SK-N-MC (cell line): Measurements from ENCODE around the gene SRGAP3.

ENCODE experiments used
- EZH2 ChIP-seq: fragments of 200-600 bp; sonication (generic); IDR thresholded peaks from one replicate; pipeline ENCODE4 v1.6.1; 2017; ENCODE audit warnings: antibody characterized with exemption
- FOXP2 ChIP-seq: optimal IDR thresholded peaks from 2 replicates; pipeline ENCODE3; 2011; ENCODE audit warnings: mild to moderate bottlenecking, moderate library complexity; ENCODE audit not compliant: insufficient read depth; ENCODE audit errors: extremely low read length, control extremely low read depth
- POLR2AphosphoS5 ChIP-seq: IDR thresholded peaks from 2 replicates; pipeline ENCODE4 v1.6.1; 2012; ENCODE audit warnings: mild to moderate bottlenecking, low read depth, low read length, borderline replicate concordance

DNA sequence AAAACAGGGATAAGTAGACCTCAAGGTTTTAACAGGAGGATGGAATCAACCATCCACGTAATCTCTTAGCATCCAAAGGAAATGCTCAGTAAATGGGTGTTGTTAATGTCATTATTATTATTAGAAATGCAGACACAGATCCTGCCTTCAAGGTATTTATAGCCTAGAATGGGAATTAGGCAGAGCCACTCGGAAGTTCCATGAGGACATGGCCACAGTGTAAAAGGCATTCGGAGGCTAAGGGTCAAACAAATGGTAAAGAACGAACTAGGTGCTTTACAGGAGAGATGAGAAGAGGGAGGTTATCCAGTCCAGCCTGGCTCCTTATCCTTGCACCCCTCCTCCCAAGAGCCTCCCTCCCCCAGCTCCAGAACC, 65.0 kb downstream of the SRGAP3 start:
- no peak for TF ChIP-seq POLR2AphosphoS5
- TF ChIP-seq EZH2 = no peak
- no peak for TF ChIP-seq FOXP2
